GM21576 (cell line): ENCODE data around the gene CLEC2A.
"Not testable (repeated sequence)": the region's sequence is repeated elsewhere in the genome, so short reads cannot be mapped to it uniquely, and the experiment has no call there.

Experiments
- ATAC-seq: cut with Tn5 transposase; IDR thresholded peaks from one replicate; pipeline ENCODE4 v1.9.1; 2021; ENCODE audit warnings: mild to moderate bottlenecking, moderate library complexity; ENCODE audit not compliant: unreplicated experiment

CLEC2A gene, protein sequence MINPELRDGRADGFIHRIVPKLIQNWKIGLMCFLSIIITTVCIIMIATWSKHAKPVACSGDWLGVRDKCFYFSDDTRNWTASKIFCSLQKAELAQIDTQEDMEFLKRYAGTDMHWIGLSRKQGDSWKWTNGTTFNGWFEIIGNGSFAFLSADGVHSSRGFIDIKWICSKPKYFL

DNA sequence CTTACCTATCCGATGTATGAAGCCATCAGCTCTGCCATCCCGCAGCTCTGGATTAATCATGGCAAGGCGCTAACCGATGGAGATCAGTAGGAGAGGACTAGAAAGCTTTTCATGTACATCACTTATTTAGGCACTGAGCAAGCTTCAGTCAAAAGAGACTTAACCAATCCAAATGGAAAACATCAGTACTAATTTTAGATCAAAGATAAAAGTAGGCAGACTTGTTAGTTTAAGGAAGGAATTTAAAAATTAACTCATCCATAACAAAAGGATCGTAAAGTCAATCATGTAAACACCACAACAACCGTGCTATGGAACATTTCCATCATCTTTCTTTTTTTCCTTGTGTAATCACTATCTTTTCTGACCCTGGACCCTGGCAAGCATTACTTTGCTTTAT is at the start of gene CLEC2A:
CLEC2A (minus strand) TSS at position 101 of the 400 bp plus-strand sequence; CDS start at position 60, 41 bp downstream.
- no peak for ATAC-seq

DNA sequence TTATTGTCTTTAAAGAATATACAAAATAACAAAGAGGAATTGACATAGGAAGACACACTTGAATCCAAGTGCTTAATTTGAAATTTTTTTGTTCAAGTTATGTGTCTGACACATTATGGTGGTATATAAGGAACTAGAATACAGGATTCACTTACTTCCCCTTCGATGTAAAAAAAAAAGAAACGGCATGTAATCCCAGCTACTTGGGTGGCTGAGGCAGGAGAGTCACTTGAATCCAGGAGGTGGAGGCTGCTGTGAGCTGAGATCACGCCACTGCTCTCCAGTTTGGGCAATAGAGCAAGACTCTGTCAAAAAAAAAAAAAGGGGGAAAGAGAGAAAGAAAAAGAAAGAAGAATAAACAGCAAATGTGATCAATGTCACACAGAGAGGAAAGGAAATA is 48.0 kb upstream of the CLEC2A start:
- no peak for ATAC-seq

DNA sequence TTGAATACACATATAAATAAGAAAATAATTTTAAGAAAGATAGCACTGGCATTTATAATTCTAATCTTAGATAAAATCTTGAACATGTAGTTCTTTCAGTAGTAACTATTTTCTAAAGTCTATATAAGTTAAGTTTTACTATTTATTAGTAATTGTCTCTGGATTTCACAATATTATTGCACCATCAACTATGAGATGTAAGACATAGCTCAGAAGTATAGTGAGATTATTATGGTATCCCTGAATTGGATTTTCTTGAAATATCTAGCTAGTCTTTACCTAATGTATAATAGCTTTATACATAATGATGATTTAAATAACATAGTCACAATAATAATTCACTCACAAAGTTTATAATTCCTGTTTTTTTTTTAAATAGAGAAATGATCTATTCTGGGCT is 45.7 kb upstream of the CLEC2A start:
- no peak for ATAC-seq

DNA sequence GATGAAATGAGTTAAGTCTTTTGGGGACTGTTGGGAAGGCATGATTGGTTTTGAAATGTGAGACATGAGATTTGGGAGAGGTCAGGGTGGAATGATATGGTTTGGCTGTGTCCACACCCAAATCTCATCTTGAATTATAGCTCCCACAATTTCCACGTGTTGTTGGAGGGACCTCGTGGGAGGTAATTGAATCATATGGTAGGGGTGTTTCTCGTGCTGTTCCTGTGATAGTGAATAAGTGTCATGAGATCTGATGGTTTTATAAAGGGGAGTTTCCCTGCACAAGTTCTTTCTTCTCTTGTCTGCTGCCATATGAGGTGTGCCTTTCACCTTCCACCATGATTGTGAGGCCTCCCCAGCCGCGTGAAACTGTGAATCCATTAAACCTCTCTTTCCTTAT is 44.5 kb upstream of the CLEC2A start:
- ATAC-seq = not testable (repeated sequence)

DNA sequence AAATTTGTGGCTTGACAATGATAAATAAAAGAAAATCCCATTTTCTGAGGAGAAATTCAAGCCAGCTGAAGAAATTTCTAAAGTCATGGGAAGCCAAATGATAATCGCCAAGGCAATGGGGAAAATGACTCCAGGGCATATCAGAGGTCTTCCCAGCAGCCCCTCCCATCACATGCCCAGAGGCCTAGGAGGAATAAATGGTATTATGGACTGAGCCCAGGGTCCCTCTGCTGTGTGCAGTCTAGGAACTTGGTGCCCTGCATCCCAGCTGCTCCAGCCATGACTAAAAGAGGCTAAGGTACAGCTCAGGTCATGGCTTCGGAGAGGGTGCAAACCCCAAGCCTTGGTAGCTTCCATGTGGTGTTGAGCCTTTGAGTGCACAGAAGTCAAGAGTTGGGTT is 43.4 kb upstream of the CLEC2A start:
- no peak for ATAC-seq

DNA sequence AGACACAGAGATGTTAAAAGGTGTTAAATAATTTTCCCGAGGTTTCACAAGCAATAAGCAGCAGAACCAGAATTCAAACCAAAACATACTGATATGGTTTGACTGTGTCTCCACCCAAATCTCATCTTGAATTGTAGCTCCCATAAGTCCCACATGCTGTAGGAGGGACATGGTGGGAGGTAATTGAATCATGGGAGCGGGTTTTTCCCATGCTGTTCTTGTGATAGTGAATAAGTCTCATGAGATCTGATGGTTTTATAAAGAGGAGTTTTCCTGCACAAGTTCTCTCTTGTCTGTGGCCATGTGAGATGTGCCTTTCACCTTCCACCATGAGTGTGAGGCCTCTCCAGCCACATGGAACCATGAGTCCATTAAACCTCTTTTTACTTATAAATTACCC is 42.6 kb upstream of the CLEC2A start:
- ATAC-seq = not testable (repeated sequence)

DNA sequence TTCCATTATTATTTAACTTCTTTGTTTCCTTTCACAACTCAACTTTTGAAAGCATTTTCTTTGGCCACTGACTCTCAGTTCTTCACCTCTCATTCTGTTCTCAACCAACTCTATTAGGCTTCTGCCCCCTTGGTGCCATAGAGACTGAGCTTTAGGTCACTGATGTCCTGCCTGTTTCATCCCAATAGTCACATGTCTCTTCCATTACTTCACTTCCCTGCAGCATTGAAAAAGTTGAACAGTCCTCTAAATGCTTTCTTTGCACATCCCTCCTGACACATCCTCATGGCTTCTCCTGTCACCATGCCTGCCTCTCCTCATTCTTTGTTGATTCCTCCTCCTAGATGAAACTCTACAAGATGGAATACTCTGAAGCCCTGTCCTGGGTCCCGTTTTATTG is 41.8 kb upstream of the CLEC2A start:
- no peak for ATAC-seq

DNA sequence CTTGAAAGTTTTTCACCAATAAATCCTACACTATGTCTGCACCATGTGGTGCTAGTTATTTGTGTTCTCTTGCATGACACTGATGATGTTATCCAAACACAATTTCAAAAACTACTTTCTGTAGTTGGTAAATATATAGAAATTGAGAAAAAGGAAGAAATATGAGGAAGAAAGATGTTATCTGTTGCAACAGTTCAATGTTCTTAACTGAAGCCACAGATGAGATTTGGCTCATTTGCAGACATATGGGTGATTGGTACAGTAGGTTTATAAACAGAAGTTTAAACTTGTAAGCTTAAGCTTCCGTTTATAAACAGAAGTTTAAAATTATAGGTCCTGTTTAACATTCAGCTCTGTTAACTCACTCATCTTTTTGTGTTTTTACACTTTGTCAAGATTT is 39.0 kb upstream of the CLEC2A start, which contains the start of gene CLEC12A:
CLEC12A (plus strand) TSS at position 229 of the 400 bp plus-strand sequence. CDS start 188 bp downstream, outside the sequence.
- no peak for ATAC-seq

DNA sequence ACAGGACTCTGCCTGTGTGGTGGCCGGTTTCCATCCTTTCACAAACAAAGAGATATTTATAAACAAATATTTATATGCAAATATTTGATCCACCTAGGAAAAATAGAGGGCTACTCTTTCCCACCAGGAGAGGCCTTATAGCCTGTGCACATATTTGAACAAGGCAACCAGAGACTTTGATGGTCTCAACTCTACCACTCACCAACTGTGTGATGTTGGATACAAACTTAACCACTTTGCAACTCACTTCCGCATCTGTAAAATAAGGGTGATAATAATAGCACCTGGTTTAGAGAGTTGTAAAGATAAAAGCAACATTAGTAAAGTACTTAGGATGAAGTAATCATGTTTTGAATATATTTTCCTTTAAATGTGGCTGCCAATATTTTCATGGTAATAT is 37.5 kb upstream of the CLEC2A start:
- no peak for ATAC-seq

DNA sequence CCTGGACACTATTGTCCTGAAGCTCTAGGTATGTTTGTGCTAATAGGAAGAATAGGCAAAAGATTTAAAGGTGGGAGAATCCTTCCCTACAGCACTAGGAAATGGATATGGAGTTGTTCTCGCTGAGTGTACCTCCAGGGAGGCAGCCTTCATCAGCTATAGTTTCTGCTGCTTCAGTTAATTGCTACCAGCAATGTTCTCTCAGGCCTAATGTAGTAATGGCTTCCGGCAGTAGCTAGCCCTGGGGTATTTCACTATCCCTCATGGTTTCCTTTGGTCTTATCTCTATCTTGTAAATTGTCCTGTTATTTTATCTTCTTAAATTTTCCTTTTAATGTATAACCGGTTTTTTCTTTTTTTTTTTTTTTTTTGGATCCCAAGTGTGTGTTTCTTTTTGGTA is 29.7 kb upstream of the CLEC2A start:
- ATAC-seq = no peak

DNA sequence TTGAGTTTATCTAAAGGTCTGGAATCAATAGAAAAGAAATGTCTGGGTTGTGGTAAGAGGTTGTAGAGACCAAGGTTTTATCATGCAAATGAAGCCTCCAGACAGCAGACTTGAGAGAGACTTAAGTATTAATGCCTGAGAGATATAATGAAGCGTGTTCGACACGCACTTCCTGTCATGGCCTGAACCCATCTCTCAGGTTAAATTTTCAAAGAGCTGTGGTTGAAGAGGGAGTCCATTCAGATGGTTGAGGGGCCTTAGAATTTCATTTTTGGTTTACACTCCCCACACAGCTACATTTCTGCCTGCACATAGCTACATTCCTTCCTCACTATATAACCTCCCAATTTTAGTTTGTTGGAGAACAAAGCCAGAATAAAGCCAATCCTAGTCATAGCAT is 28.9 kb upstream of the CLEC2A start:
- ATAC-seq = no peak

DNA sequence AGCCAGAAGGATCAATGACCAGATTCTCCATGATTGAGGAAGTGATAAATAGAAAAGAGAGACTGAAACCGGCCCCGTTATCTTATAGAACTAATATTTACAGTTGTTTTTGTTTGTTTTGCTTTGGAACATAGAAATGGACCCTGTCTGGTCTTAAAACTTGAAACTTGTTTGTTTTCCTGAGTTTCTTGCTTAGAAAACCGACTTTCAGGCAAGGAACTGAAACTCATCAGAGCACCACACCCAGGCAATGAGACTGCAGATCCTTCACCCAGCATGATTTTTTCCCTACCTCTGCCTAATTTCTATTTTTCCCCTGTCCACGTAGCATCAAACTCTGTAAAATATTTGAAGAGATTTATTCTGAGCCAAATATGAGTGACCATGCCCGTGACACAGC is 28.4 kb upstream of the CLEC2A start:
- ATAC-seq = no peak

DNA sequence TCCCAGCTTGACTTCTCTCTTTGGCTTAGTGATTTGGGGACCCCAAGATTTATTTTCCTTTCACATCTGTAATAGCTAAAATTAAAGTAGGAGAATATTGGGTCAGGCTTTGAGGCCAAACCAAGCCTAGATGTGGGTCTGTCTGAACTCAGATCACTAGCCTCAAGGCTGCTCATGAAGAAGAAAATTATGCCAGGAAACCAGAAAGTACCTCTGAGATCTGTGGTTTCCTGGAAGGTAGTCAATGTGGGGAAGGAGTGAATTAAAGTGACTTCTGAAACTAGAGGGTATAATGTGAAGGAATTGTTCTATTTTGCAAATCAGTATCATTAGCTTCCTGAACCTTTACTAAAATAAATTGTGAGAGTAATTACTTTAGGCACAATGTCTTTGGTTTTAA is 25.7 kb upstream of the CLEC2A start:
- no peak for ATAC-seq

DNA sequence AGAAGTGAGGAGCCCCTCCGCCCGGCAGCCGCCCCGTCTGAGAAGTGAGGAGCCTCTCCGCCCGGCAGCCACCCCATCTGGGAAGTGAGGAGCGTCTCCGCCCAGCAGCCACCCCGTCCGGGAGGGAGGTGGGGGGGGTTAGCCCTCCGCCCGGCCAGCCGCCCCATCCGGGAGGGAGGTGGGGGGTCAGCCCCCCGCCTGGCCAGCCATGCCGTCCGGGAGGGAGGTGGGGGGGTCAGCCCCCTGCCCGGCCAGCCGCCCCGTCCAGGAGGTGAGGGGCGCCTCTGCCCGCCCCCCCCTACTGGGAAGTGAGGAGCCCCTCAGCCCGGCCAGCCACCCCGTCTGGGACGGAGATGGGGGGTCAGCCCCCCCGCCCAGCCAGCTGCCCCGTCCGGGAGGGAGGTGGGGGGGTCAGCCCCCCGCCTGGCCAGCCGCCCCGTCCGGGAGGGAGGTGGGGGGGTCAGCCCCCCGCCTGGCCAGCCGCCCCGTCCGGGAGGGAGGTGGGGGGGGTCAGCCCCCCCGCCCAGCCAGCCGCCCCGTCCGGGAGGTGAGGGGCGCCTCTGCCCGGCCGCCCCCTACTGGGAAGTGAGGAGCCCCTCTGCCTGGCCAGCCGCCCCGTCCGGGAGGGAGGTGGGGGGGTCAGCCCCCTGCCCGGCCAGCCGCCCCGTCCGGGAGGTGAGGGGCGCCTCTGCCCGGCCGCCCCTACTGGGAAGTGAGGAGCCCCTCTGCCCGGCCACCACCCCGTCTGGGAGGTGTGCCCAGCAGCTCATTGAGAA is 21.0 kb upstream of the CLEC2A start:
- not testable (repeated sequence) for ATAC-seq

DNA sequence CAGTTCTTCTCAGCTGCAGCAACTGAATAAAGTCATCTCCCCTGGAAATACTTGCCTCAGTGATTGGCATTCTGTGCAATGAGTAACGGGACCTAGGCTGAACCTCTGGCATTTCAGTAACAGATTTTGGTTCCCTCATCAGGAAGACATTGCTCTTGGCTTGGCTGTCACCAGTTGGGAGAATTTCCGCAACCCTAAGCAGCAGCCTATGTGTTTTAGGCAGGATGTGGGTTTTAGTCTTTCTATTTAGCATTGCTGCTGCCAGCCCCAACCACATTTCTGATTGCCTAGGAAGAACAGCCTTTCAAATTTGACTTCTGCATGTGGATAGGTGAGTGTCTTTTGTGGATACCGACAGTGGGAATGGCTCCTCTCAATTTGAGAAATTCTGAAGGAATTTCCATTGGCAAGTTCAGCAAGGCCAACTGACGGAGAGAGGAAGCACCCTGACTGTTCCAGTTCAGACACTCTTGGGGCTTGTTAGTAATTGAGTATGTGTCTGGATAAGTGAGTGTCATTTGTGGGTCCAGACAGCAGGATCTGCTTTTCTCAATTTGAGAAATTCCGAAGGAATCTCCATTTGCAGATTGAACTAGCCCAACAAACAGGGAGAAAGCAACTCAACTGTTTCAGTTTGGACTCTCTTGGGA is 19.0 kb upstream of the CLEC2A start:
- no peak for ATAC-seq

DNA sequence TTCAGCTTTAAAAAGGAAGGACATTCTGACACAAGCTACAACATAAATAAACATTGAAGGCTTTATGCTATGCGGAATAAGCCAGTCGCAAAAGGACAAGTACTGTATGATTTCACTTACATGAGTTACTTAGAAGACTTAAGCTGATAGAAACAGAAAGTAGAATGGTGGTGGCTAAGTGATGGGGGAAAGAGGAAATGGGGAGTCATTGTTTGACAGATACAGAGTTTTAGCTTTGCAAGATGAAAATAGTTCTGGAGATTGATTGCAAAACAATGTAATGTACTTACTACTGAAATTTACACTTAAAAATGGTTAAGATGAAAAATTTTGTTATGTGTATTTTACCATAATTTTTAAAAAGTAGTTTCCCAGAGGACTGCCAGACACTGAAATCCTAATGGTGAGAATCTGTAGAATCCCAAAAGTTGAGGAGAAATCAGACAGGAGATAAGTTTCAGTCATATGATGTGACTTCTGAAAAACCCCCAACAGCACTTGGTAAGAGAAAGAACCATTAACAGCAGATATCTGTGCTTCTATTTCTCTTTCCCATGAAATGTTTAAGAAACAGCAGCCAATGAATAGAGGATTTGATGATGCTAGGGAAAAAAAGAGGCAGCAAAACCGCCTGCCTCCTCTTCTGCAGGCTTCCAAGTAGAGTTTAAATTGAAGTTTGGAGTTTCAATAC is 16.6 kb upstream of the CLEC2A start:
- ATAC-seq = peak; percentile 98

DNA sequence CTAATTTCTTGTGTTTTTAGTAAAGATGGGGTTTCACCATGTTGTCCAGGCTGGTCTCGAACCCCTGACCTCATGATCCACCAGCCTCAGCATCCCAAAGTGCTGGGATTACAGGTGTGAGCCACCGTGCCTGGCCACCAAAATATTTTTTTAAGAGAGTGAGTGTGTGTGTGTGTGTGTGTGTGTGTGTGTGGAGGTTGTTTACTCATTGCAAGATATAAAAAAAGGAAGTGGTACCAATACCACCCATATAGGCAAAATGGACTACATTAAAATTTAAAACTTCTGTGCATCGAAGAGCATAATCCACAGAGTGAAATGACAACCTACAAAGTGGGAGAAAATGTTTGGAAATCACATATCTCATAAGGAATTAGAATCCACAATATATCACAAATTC is 15.5 kb upstream of the CLEC2A start:
- no peak for ATAC-seq

DNA sequence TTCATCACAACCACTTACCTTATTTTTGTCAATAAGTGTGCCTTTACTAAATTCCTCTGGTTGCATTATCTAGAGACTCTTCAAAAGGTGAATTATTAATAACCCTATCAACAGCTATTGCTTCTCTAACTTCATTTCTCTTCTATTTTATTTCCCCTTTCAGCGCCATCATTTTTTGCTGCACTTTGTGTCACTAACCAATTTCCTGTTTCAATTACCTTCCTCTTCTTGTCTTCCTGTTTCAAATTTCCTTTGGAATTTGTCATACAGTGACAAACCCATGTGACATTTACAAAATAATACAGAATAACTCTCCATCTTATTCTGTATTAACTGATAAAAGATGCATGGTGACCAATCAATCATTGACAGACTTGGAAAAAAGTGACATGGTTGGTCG is 12.2 kb upstream of the CLEC2A start:
- ATAC-seq = no peak

DNA sequence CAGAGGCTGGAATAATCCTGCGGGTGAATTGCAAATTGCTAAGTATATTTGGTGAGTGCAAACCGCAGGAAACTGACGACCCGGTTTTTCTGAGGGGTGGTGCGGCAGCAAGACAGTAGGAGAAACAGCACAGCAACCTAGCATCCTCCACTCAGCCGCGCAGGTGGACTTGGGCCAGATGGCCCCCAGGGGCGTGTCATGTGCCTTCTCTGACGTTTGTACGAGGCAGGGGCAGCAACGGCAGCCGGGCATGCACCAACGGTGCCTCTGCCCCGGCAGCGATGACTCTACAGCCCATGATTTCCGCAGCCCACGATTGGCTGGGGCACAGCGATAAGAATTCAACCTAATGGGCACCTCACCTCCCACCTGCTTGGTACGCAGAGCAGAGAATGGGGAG is 11.1 kb upstream of the CLEC2A start:
- ATAC-seq = no peak

DNA sequence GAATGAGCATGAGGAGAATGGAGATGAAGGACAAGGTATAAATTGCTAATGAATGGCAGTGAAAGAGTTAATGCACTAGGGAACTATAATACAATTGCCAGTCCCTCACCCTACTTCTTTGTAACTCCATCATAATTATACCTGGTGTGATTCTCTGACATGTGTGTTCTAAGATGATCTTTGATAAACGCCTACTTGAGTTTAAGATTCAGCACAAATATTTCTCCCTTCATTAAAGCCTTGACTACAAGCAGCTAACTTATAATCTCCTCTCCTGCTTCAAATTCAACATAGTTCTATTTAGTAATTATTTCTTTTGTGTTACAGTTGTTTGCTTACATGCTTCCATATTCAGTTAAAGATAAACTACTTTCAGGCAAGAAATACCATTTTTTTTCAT is 9.7 kb upstream of the CLEC2A start:
- no peak for ATAC-seq

DNA sequence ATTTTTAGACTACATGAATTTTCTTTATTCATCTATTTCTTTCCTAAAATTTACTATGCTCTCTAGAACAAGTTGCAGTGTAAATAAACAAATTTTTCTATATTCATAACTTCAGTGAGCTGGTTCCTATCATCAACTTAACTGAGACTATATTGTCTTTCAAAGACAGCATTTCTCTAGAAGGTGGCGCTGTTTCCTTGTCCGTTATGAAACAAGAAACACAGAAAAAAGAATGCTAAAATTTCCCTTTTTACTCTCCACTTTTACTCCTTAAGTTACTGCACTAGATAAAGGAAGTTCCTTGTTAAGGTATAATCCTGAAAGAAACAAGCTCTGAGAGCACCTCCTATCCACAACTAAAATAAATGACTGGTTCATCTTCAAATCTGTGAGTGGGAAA is 8.2 kb upstream of the CLEC2A start:
- no peak for ATAC-seq

DNA sequence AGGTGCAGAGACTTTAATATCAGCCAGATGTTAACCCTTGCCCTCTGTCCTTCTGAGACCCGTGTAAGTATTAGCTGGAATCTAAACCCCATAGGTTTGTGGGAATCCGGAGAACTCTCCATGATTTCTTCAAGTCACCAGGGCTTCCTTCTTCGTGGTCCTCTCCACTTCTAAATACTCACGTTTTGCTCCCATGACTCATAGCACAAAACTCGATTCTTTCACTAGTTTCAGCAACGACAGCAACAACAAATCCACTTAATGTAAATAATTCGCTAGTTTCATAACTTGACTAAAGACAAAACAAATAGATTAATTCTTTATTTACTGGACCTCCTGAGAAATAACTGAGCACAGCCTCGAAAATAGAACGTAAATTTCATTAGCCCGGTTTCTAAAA is 4.4 kb upstream of the CLEC2A start:
- no peak for ATAC-seq
